ENCODE results near the gene ARHGAP33.
A peak's percentile ranks its signal among the peaks of the same experiment; 100 is the strongest.

ARHGAP33 gene

DNA sequence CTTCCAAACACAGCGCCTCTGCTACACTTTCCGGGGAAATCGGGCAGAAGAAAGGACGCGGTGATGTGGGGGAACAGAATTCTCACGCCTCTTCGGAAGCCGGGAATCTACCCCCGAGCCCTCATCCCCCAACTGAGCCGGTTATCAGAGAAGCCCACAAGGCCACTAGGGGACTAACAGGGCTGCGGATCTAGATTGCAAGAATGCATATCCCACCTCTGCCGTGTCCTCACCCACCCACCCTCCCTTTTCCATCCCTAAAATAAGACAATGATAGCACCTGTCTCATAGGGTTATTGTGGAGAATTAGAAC, 34.2 kb upstream of the ARHGAP33 start:
- TF ChIP-seq, protein P1, sequence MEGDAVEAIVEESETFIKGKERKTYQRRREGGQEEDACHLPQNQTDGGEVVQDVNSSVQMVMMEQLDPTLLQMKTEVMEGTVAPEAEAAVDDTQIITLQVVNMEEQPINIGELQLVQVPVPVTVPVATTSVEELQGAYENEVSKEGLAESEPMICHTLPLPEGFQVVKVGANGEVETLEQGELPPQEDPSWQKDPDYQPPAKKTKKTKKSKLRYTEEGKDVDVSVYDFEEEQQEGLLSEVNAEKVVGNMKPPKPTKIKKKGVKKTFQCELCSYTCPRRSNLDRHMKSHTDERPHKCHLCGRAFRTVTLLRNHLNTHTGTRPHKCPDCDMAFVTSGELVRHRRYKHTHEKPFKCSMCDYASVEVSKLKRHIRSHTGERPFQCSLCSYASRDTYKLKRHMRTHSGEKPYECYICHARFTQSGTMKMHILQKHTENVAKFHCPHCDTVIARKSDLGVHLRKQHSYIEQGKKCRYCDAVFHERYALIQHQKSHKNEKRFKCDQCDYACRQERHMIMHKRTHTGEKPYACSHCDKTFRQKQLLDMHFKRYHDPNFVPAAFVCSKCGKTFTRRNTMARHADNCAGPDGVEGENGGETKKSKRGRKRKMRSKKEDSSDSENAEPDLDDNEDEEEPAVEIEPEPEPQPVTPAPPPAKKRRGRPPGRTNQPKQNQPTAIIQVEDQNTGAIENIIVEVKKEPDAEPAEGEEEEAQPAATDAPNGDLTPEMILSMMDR (IDR thresholded peaks at IDR 0.05; ENCODE audit: borderline replicate concordance, insufficient read depth, low read depth, low read length), result no peak
- peak overlapping the region; percentile 72 for H3K4me3 ChIP-seq (ENCODE audit: low read depth, low read length)

GRCh38 chr19:35742121-35742724, 33.1 kb upstream of the ARHGAP33 start, which contains the start of gene IGFLR1:
IGFLR1 (minus strand) TSS chr19:35742452; CDS start chr19:35741180, 1,272 bp downstream.
- peak within 1 kb of the TSS; percentile 72 for H3K4me3 ChIP-seq (ENCODE audit: low read depth, low read length)
- TF ChIP-seq, protein P1 (IDR thresholded peaks at IDR 0.05; ENCODE audit: borderline replicate concordance, insufficient read depth, low read depth, low read length), result no peak

DNA sequence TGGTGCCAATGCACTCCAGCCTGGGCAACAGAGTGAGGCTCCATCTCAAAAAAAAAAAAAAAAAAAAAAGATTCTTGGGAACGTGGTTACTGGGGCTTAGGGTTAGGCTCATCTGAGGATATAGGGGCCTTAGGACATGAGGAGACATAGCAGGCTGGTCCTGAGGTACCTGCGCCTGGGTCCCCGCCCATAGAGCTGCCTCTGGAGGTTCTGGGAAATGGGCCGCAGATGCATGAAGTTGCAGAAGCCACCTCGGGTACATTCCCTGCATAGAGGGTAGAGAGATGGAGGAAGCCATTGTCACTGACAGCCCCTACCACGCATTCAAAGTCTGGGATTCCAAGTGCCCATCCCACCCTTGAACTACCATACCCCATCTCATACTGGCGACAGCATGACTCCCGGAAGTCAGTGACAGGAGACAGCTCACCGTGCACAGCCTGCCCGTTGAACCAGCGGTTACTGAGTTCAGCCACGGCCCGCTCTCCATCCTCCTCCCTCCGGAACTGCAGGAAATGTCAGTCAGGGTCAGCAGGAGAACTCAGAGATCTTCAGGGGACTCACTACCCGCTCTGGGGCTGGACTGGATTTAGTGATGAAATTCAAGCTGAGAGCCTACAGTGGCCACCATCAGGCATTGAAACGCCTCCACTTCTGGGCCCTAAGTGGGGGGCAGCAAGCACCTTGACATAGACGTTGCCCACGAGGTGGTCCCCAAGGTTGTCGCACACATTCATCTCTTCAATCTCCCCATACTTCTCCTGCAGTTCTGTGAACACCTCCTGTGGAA, 31.5 kb upstream of the ARHGAP33 start:
- TF ChIP-seq, protein P1 (IDR thresholded peaks at IDR 0.05; ENCODE audit: borderline replicate concordance, insufficient read depth, low read depth, low read length), result no peak
- H3K4me3 ChIP-seq (ENCODE audit: low read depth, low read length), result no peak overlapping the region

- TF ChIP-seq, protein P1 (IDR thresholded peaks at IDR 0.05; ENCODE audit: borderline replicate concordance, insufficient read depth, low read depth, low read length), result 0 out of 2 replicates have a peak, but pooled peaks have one; percentile 2
- peak overlapping the region; percentile 60 for H3K4me3 ChIP-seq (ENCODE audit: low read depth, low read length)
These were observed 30.7 kb upstream of the ARHGAP33 start for GRCh38 chr19:35744430-35745327.

GRCh38 chr19:35745328-35746086, 29.9 kb upstream of the ARHGAP33 start, which contains the start of the genes PSENEN and U2AF1L4:
PSENEN (plus strand) TSS chr19:35745651; CDS start chr19:35745931, 280 bp downstream.
U2AF1L4 (minus strand) TSS chr19:35745418; CDS start chr19:35745391, 27 bp downstream.
- H3K4me3 ChIP-seq (ENCODE audit: low read depth, low read length), result peak within 1 kb of the TSS; percentile 62
- TF ChIP-seq, protein P1 (IDR thresholded peaks at IDR 0.05; ENCODE audit: borderline replicate concordance, insufficient read depth, low read depth, low read length), result no peak

- TF ChIP-seq, protein P1 (IDR thresholded peaks at IDR 0.05; ENCODE audit: borderline replicate concordance, insufficient read depth, low read depth, low read length), result no peak
- H3K4me3 ChIP-seq (ENCODE audit: low read depth, low read length), result peak overlapping the region; percentile 62
These were observed 29.3 kb upstream of the ARHGAP33 start for GRCh38 chr19:35746087-35746462.

Data from GM12875 (cell line).